ENCODE data around the gene GRWD1. TPM values are rescaled to one million over a fixed set of nuclear protein-coding genes. Genes with fewer than 3 reads are reported as not detected.

Gene GRWD1
- total and polyA plus RNA-seq, 2 of the 8 experiments (the other 6 are each of a cell fraction or from before 2014, with no cell fraction given), result 36.9 to 61.9 TPM

DNA sequence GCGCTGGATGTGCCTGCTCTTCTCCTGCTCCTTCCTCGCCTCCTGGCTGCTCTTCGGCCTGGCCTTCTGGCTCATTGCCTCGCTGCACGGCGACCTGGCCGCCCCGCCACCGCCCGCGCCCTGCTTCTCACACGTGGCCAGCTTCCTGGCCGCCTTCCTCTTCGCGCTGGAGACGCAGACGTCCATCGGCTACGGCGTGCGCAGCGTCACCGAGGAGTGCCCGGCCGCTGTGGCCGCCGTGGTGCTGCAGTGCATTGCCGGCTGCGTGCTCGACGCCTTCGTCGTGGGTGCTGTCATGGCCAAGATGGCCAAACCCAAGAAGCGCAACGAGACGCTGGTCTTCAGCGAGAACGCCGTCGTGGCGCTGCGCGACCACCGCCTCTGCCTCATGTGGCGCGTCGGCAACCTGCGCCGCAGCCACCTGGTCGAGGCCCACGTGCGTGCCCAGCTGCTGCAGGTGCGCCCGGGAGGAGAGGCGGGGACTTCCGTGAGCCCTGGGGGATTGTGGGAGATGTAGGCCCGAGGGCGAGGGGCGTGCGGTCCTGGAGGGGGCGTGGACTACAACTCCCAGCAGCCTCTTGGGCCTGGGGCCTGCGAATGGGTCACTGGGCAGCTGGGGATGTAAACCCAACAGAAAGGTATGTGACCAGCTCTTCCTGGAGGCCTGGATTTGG, 16.3 kb downstream of the GRWD1 start (continued):
- no peak for TF ChIP-seq CTCF (IDR thresholded peaks at IDR 0.05; ENCODE audit: control extremely low read depth in 1 of 3, insufficient read depth in 1 of 3, low read depth in 1 of 3, low read length in 3 of 3)
- no peak for TF ChIP-seq EZH2 (IDR thresholded peaks at IDR 0.05; ENCODE audit: low read depth, low read length, severe bottlenecking)
- TF ChIP-seq CTBP2 (IDR thresholded peaks at IDR 0.05; ENCODE audit: borderline replicate concordance, insufficient read depth, insufficient read length, low read length), result no peak
- TF ChIP-seq TCF12 (IDR thresholded peaks at IDR 0.05; ENCODE audit: low read depth, low read length), result 0 out of 2 replicates have a peak, but pooled peaks have one; percentile 65
- no peak for TF ChIP-seq SAP30 (IDR thresholded peaks at IDR 0.05; ENCODE audit: insufficient read depth, insufficient replicate concordance, low read length)
- TF ChIP-seq POU5F1 (IDR thresholded peaks at IDR 0.05; ENCODE audit: low read depth, low read length), result no peak
- peak; percentile 100 for TF ChIP-seq MAX (IDR thresholded peaks at IDR 0.05)
- peak; percentile 1 for TF ChIP-seq NANOG (IDR thresholded peaks at IDR 0.05; ENCODE audit: insufficient read depth, low read depth, low read length, poor library complexity, severe bottlenecking)
- TF ChIP-seq KDM5A (IDR thresholded peaks at IDR 0.05; ENCODE audit: low read length), result no peak
- TF ChIP-seq YY1 (IDR thresholded peaks at IDR 0.05; ENCODE audit: low read depth, low read length), result peak; percentile 33; the same call in 1 of the 2 replicates
- TF ChIP-seq TAF7 (optimal IDR thresholded peaks at IDR 0.05; ENCODE audit: borderline replicate concordance, low read depth, low read length), result no peak
- TF ChIP-seq RNF2 (IDR thresholded peaks at IDR 0.05; ENCODE audit: borderline replicate concordance, low read depth, low read length, missing control alignments, poor library complexity, severe bottlenecking), result peak; percentile 64
- TF ChIP-seq RBBP5 (IDR thresholded peaks at IDR 0.05; ENCODE audit: borderline replicate concordance, low read depth, low read length), result no peak
- TF ChIP-seq SIX5 (IDR thresholded peaks at IDR 0.05; ENCODE audit: low read depth, low read length), result peak; percentile 68
- no peak for TF ChIP-seq MAFK (IDR thresholded peaks at IDR 0.05; ENCODE audit: low read depth, low read length)
- peak; percentile 60; the same call in 1 of the 2 replicates for TF ChIP-seq CREB1 (IDR thresholded peaks at IDR 0.05)
- no peak for TF ChIP-seq BRCA1 (IDR thresholded peaks at IDR 0.05; ENCODE audit: low read depth, low read length)
- no peak for TF ChIP-seq SIRT6 (IDR thresholded peaks at IDR 0.05; ENCODE audit: low read length)
- TF ChIP-seq, protein P1, sequence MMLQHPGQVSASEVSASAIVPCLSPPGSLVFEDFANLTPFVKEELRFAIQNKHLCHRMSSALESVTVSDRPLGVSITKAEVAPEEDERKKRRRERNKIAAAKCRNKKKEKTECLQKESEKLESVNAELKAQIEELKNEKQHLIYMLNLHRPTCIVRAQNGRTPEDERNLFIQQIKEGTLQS (IDR thresholded peaks at IDR 0.05; ENCODE audit: insufficient read depth, low read depth, low read length), result no peak
- no peak for TF ChIP-seq TAF1 (IDR thresholded peaks at IDR 0.05; ENCODE audit: low read depth, low read length)
- no peak for TF ChIP-seq CBX5 (IDR thresholded peaks at IDR 0.05; ENCODE audit: low read depth, low read length)
